Transverse colon (tissue), 4 donors: ENCODE data around the gene NBAS. TPM values are rescaled to one million over a fixed set of nuclear protein-coding genes. Genes with fewer than 3 reads are reported as not detected.

Source experiments
- DNase-seq: peaks from one replicate; pipeline ENCODE4 v3.0.0-alpha.2; 2019
- H3K27ac ChIP-seq, 4 donors: fragments of 200-600 bp; sonication (generic); 2 replicates each; pipeline ENCODE4 v1.5.1; 2016 to 2018; ENCODE audit warnings: inconsistent platforms in 4 of 4
- H3K27me3 ChIP-seq: fragments of 200-600 bp; sonication (generic); 2 replicates; pipeline ENCODE4 v1.5.1; 2017; ENCODE audit warnings: inconsistent platforms
- H3K36me3 ChIP-seq, 4 donors: fragments of 200-600 bp; sonication (generic); 2 replicates each; pipeline ENCODE4 v1.5.1; 2017 to 2019; ENCODE audit warnings: inconsistent platforms in 4 of 4
- H3K4me1 ChIP-seq, 4 donors: fragments of 200-600 bp; sonication (generic); 2 replicates each; pipeline ENCODE4 v1.5.1; 2017 to 2020; ENCODE audit warnings: inconsistent platforms in 4 of 4
- H3K4me3 ChIP-seq, 4 donors: fragments of 200-600 bp; sonication (generic); 1 replicate in 1 of 4; 2 replicates in 3 of 4; pipeline versions ENCODE4 v1.5.1 to v1.6.1; 2017 to 2019; ENCODE audit warnings: inconsistent platforms in 4 of 4
- H3K9me3 ChIP-seq, 2 donors: fragments of 200-600 bp; sonication (generic); 2 replicates each; pipeline ENCODE4 v1.5.1; 2017 to 2019; ENCODE audit warnings: inconsistent platforms in 2 of 2
- CTCF ChIP-seq, 5 experiments: fragments of 200-600 bp in 3 of 5; fragments of 450-650 bp in 2 of 5; sonication (generic) in 3 of 5; IDR thresholded peaks; 1 replicate in 2 of 5; 2 replicates in 3 of 5; pipeline ENCODE4 v1.5.1; 2016 to 2017; ENCODE audit warnings: antibody characterized with exemption in 5 of 5, inconsistent platforms in 3 of 5, mild to moderate bottlenecking in 2 of 5, moderate library complexity in 1 of 5
- EP300 ChIP-seq: sonication (generic); formaldehyde crosslinking; IDR thresholded peaks from one replicate; pipeline ENCODE4 v1.6.1; 2017; ENCODE audit warnings: antibody characterized with exemption, low read depth
- POLR2A ChIP-seq: fragments of 450-650 bp; IDR thresholded peaks from one replicate; pipeline ENCODE4 v1.6.1; 2016; ENCODE audit warnings: antibody characterized with exemption, mild to moderate bottlenecking, moderate library complexity
- POLR2AphosphoS5 ChIP-seq, 3 donors: sonication (generic); formaldehyde crosslinking; IDR thresholded peaks; one replicate each; pipeline ENCODE4 v1.6.1; 2016; ENCODE audit warnings: antibody characterized with exemption in 3 of 3
- WGBS, 2 donors: methylation state at CpG; one replicate each; pipeline ENCODE4 v1.1.5; 2018; ENCODE audit warnings: low coverage in 1 of 2; 5-methylcytosine and 5-hydroxymethylcytosine counted together
- in situ Hi-C, 4 donors: fragments of 200-750 bp; cut with MboI; loops; one replicate each; pipeline versions ENCODE4 v1.15.0 to v1.15.1; 2017; ENCODE audit warnings: low sequenced_read_pairs in 3 of 4, low pct_ligation_motif_present in 1 of 4, low pct_unique_long_range_greater_than_20kb in 1 of 4
- intact Hi-C: fragments of 100-400 bp; cut with DNase I; formaldehyde crosslinking; loops from one replicate; pipeline ENCODE4 v1.15.1; 2023; ENCODE audit warnings: low total_unique reads
- total RNA-seq, 4 donors: library from RNA; depleted of rRNA; stranded (reverse); fragments of >200 nt; gene quantifications; one replicate each; pipeline ENCODE4 v1.1.0, GENCODE V29; 2016

The NBAS gene
- total RNA-seq, 4 donors from 2014 or later = 30.6 to 43.2 (median 34.5) TPM

- intact Hi-C loops (loop anchor here (1.0 kb wide), 1 partner anchor 32 kb away; no protein-coding TSS in a partner anchor), in situ Hi-C loops (no loop called here)
- TF ChIP-seq POLR2A (peak; percentile 81), POLR2AphosphoS5 (IDR thresholded peaks at IDR 0.05) (peak; percentile 85 to 89 (median 88)), CTCF (IDR thresholded peaks at IDR 0.05) (no peak)
- Histone ChIP-seq H3K4me3 (peak within 1 kb of the TSS; percentile 67 to 99 (median 88)), H3K4me1 (peaks cover 5 to 21% (median 19%) of the 10 kb centered on the region in 4 donors), H3K9me3 (no peaks in the 10 kb centered on the region), H3K27ac (peak within 1 kb of the TSS; percentile 93 to 99 (median 95)), H3K27me3 (no peaks in the 10 kb centered on the region), H3K36me3 (peaks cover 0 to 17% (median 3%) of the 10 kb centered on the region in 4 donors)
- DNase-seq = peak; percentile 87
- 0 to 1% methylated on average over 5 to 48 of the region's 68 CpGs for WGBS, 2 donors
These were observed 30.7 kb upstream of the NBAS start, which contains the start of gene DDX1 for GRCh38 chr2:15591692-15592463. Gene DDX1 (plus strand): TSS chr2:15591868. CDS start chr2:15591934, 66 bp downstream.

- intact Hi-C loops = no loop called here
These were observed 30.2 kb upstream of the NBAS start for GRCh38 chr2:15591373-15591691.

GRCh38 chr2:15588329-15588919 lies 27.3 kb upstream of the NBAS start:
- Histone ChIP-seq H3K27me3 (no peaks in the 10 kb centered on the region), H3K36me3 (no peaks in the 10 kb centered on the region), H3K4me3 (no peak overlapping the region), H3K4me1 (peaks cover 5 to 15% (median 13%) of the 10 kb centered on the region in 4 donors), H3K27ac (no peak overlapping the region), H3K9me3 (no peaks in the 10 kb centered on the region)
- DNase-seq = peak; percentile 35
- intact Hi-C loops = no loop called here
- TF ChIP-seq POLR2AphosphoS5 (IDR thresholded peaks at IDR 0.05) (no peak), CTCF (IDR thresholded peaks at IDR 0.05) (peak in 4 of 5 experiments; percentile 27 to 45 (median 40)), POLR2A (no peak), EP300 (no peak)
- in situ Hi-C loops = no loop called here
- WGBS, 2 donors = 21 to 43% methylated on average over 4 of the region's 4 CpGs

More at GRCh38 chr2:15591373-15591691, 30.2 kb upstream of the NBAS start:
- Histone ChIP-seq H3K9me3 (no peaks in the 10 kb centered on the region), H3K36me3 (peaks cover 0 to 12% (median under 1%) of the 10 kb centered on the region in 4 donors), H3K27ac (peak overlapping the region; percentile 93 to 99 (median 95)), H3K4me3 (peak overlapping the region; percentile 26 to 99 (median 88)), H3K27me3 (no peaks in the 10 kb centered on the region), H3K4me1 (peaks cover 5 to 21% (median 19%) of the 10 kb centered on the region in 4 donors)
- DNase-seq = no peak
- TF ChIP-seq CTCF (IDR thresholded peaks at IDR 0.05) (no peak), EP300 (no peak), POLR2A (no peak), POLR2AphosphoS5 (IDR thresholded peaks at IDR 0.05) (no peak)
- in situ Hi-C loops = no loop called here
- WGBS, 2 donors = 23 to 49% methylated on average over 2 to 7 of the region's 7 CpGs

- no peaks in the 10 kb centered on the region for H3K36me3 ChIP-seq
- no peak overlapping the region for H3K27ac ChIP-seq
- 78% methylated on average over 2 of the region's 2 CpGs; no CpG with 5 or more reads in 1 of the 2 donors for WGBS, 2 donors
- DNase-seq = no peak
- no peak overlapping the region for H3K4me3 ChIP-seq
- H3K9me3 ChIP-seq = no peaks in the 10 kb centered on the region
- intact Hi-C loops (no loop called here), in situ Hi-C loops (no loop called here)
- no peak for TF ChIP-seq POLR2A
- TF ChIP-seq POLR2AphosphoS5 (IDR thresholded peaks at IDR 0.05) = no peak
- TF ChIP-seq CTCF (IDR thresholded peaks at IDR 0.05) = no peak
- no peak for TF ChIP-seq EP300
- no peaks in the 10 kb centered on the region for H3K4me1 ChIP-seq
- H3K27me3 ChIP-seq = no peaks in the 10 kb centered on the region
These were observed 23.8 kb upstream of the NBAS start for GRCh38 chr2:15584767-15585469.
